Fibroblast of villous mesenchyme (primary cell): Measurements from ENCODE around the gene COL11A2. TPM values are rescaled to one million over a fixed set of nuclear protein-coding genes. Genes with fewer than 3 reads are reported as not detected.

Experiments
- DNase-seq: peaks from one replicate; pipeline ENCODE4 v3.0.0-alpha.2; 2010; ENCODE audit warnings: low read depth
- H3K4me3 ChIP-seq: 2 replicates; pipeline ENCODE4 v1.5.1; 2011; ENCODE audit warnings: low read depth, mild to moderate bottlenecking, low read length
- small RNA-seq: library from RNA; depleted of rRNA; stranded (forward); fragments of <200 nt; gene quantifications from one replicate; pipeline ENCODE3, GENCODE V24; 2012
- total RNA-seq: library from RNA; depleted of rRNA; stranded (reverse); fragments of >200 nt; gene quantifications from 2 replicates; pipeline ENCODE4 v1.2.3, GENCODE V29; 2012
- TF ChIP-seq, protein P1 (sequence below): IDR thresholded peaks from 2 replicates; pipeline ENCODE4 v1.5.1; 2012; ENCODE audit warnings: low read depth, mild to moderate bottlenecking, low read length; ENCODE audit not compliant: insufficient read depth

Gene COL11A2
- total RNA-seq, 1 donor, result under 0.01 TPM

DNA sequence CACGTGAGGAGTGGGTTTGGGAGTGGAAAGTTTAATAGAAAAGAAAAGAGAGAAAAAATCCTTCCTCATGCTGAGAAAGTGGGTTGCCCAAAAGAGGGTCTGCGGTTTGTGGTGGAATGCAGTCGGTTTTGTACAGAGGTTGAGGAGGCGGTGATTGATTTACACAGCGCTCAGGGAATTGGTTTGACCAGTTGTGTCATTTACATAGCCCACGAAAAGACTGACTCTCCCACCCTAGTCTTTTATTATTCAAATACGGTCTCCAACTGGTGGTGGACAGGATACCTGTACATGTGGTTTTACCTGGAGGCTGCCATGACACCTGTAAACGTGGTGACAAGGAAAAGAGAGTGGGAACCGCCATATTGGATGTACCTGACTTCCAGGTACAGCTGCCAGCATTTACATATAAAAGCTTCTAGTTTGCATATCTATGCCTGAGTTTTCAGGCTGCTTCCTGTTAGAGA, 74.4 kb downstream of the COL11A2 start:
- H3K4me3 ChIP-seq, result no peak overlapping the region
- TF ChIP-seq, protein P1, sequence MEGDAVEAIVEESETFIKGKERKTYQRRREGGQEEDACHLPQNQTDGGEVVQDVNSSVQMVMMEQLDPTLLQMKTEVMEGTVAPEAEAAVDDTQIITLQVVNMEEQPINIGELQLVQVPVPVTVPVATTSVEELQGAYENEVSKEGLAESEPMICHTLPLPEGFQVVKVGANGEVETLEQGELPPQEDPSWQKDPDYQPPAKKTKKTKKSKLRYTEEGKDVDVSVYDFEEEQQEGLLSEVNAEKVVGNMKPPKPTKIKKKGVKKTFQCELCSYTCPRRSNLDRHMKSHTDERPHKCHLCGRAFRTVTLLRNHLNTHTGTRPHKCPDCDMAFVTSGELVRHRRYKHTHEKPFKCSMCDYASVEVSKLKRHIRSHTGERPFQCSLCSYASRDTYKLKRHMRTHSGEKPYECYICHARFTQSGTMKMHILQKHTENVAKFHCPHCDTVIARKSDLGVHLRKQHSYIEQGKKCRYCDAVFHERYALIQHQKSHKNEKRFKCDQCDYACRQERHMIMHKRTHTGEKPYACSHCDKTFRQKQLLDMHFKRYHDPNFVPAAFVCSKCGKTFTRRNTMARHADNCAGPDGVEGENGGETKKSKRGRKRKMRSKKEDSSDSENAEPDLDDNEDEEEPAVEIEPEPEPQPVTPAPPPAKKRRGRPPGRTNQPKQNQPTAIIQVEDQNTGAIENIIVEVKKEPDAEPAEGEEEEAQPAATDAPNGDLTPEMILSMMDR, result no peak
- DNase-seq, result no peak

DNA sequence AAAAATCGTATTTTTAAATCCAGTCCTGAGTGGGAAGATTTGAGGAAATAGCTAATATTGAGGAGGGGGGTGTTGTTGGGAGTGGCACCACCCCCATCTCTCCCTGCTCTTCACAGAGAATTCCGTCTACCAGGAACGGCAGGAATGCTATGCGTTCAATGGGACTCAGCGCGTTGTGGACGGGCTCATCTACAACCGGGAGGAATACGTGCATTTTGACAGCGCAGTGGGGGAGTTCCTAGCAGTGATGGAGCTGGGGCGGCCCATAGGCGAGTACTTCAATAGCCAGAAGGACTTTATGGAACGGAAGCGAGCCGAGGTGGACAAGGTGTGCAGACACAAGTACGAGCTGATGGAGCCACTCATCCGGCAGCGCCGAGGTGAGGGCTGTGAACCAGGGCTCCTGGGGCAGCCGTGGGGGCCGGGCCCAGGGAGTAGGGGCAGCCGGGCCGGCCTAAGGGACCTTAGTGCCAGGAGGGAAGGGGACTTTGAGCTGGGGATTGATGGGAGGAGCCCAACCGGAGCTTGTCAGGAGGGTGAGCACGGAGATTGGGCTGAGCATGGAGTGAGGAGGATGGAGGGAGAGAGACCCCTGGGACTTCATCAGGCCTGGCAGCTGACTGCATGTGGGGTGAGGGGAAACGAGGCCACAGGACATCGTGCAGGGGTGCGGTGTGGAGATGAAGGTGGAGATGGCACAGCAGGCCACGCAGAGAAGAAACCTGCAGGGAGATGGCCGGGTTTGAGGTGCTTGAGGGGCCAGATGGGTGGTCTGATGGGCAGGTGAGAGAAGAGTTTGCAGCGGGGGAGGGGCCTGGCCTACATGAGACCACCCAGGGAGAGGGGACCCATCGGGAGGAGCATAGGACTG, 75.2 kb downstream of the COL11A2 start:
- no peak for DNase-seq
- no peak overlapping the region for H3K4me3 ChIP-seq
- TF ChIP-seq, protein P1, result no peak

DNA sequence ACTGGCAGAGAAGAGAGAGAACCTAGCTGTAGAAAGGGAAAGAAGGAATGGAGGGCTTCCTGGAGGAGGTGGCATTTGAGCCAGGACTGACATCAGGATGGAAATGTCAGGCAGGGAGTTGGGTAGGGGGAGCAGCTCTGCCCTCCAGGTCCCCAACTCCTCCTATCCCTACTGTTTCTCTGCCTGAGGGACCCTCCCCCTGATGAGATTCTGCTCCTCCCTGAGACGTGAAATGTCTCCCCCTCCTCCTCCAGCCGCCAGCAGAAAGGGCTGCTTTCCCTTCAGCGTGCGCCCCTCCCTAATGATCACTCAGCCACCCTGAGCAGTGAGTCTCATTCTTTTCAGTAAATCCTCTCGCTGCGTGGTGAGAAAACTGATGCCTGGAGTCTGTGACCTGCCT, 75.8 kb downstream of the COL11A2 start:
- H3K4me3 ChIP-seq, result no peak overlapping the region
- TF ChIP-seq, protein P1, result no peak
- DNase-seq, result no peak

DNA sequence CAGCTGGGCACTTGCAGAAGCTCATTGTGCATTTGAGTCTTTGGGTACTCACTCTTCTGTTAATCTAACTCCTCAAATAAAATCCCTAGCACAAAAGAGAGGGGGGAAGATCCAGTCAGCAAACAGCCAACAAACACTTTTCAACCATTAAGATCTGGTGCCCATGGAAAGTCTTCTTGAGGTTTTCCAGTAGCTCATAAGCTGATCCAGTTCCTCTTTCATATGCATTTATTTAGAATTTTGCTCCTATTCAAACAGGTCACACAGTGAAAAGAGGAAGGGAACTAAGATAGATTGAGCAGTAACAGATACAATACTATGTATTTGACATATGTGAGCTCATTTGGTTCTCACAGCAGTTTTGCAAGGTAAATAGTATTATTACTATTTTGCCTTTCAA, 77.9 kb downstream of the COL11A2 start:
- TF ChIP-seq, protein P1, result no peak
- H3K4me3 ChIP-seq, result no peak overlapping the region

DNA sequence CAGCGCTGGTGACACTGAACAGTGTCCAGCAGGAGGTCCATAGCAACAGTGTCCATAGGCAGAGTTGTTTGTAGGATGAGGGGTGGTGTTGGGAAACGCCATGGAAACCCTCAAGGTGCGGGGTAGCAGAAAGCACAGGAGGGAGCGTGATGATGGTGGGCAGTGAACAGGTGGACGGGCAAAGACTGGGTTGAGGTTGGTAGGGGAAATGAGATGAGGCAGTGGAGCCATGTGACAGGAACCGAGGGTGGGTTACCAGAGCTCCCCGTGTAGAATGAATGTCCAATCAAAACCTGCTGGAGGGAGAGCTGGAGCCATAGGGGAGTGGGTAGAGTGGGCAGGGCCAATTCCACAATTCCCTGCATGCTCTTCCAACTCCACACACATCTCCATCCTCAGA, 78.5 kb downstream of the COL11A2 start:
- no peak overlapping the region for H3K4me3 ChIP-seq
- DNase-seq, result no peak
- TF ChIP-seq, protein P1, result no peak

More for the DNA sequence above, 77.9 kb downstream of the COL11A2 start:
- DNase-seq, result no peak

Small RNA genes within 50 kb of the gene (small RNA-seq; reads per million reads assigned to genes)
- gene MIR219A1, result 0.28 reads per million
- gene RNY4P10, result not detected

Other genes starting within 250 kb of the COL11A2 start
- 1.9 and 3.5 TPM in 2 replicates for gene HLA-DMA, start 239.4 kb downstream of the COL11A2 start, total RNA-seq
- gene BRD2, start 223.9 kb downstream of the COL11A2 start, total RNA-seq, result 126 and 146 TPM in 2 replicates
- gene HLA-DOA, start 182.9 kb downstream of the COL11A2 start, total RNA-seq, result not detected in 2 replicates
- gene HLA-DPA1, start 118.8 kb downstream of the COL11A2 start, total RNA-seq, result 0.43 and 0.97 TPM in 2 replicates
- 5.5 and 9.1 TPM in 2 replicates for gene HLA-DPB1, start 116.5 kb downstream of the COL11A2 start, total RNA-seq
- 16.8 and 22.5 TPM in 2 replicates for gene RXRB, start 8.2 kb upstream of the COL11A2 start, total RNA-seq
- 142 and 143 TPM in 2 replicates for gene SLC39A7, start 8.4 kb upstream of the COL11A2 start, total RNA-seq
- 4.2 and 4.7 TPM in 2 replicates for gene HSD17B8, start 12.2 kb upstream of the COL11A2 start, total RNA-seq
- 27.2 and 43.8 TPM in 2 replicates for gene RING1, start 16.0 kb upstream of the COL11A2 start, total RNA-seq
- 35.4 and 38.9 TPM in 2 replicates for gene VPS52, start 79.4 kb upstream of the COL11A2 start, total RNA-seq
- gene RPS18, start 79.6 kb upstream of the COL11A2 start, total RNA-seq, result 1,877 and 2,083 TPM in 2 replicates
- 2.6 and 5.5 TPM in 2 replicates for gene B3GALT4, start 84.7 kb upstream of the COL11A2 start, total RNA-seq
- gene WDR46, start 96.8 kb upstream of the COL11A2 start, total RNA-seq, result 99.7 and 108 TPM in 2 replicates
- gene PFDN6, start 97.1 kb upstream of the COL11A2 start, total RNA-seq, result 26.4 and 34.5 TPM in 2 replicates
- gene RGL2, start 106.5 kb upstream of the COL11A2 start, total RNA-seq, result 13.0 and 23.2 TPM in 2 replicates
- gene TAPBP, start 121.6 kb upstream of the COL11A2 start, total RNA-seq, result 125 and 132 TPM in 2 replicates
- 14.8 and 16.0 TPM in 2 replicates for gene ZBTB22, start 125.3 kb upstream of the COL11A2 start, total RNA-seq
- 39.6 and 58.7 TPM in 2 replicates for gene DAXX, start 130.5 kb upstream of the COL11A2 start, total RNA-seq
- 20.0 and 34.5 TPM in 2 replicates for gene KIFC1, start 199.4 kb upstream of the COL11A2 start, total RNA-seq
- gene PHF1, start 218.5 kb upstream of the COL11A2 start, total RNA-seq, result 21.6 and 30.2 TPM in 2 replicates
- gene CUTA, start 225.6 kb upstream of the COL11A2 start, total RNA-seq, result 155 and 201 TPM in 2 replicates
- gene SYNGAP1, start 227.6 kb upstream of the COL11A2 start, total RNA-seq, result 6.4 and 7.8 TPM in 2 replicates